GM18498 (cell line): ENCODE measurements around the gene ANTXR1.

Source experiments
- ATAC-seq: cut with Tn5 transposase; IDR thresholded peaks from one replicate; pipeline ENCODE4 v1.9.1; 2021; ENCODE audit warnings: mild to moderate bottlenecking, moderate library complexity; ENCODE audit not compliant: unreplicated experiment

Gene ANTXR1

GRCh38 chr2:69297216-69297615, 284.2 kb downstream of the ANTXR1 start:
- no peak for ATAC-seq

- ATAC-seq, result no peak
Measured at GRCh38 chr2:69298261-69298660, 285.3 kb downstream of the ANTXR1 start.

- no peak for ATAC-seq
Measured at GRCh38 chr2:69298862-69299261, 285.9 kb downstream of the ANTXR1 start.
